GM18508 (cell line): Measurements from ENCODE around the gene RWDD4.

Source experiments
- ATAC-seq: cut with Tn5 transposase; IDR thresholded peaks from one replicate; pipeline ENCODE4 v1.9.1; 2021; ENCODE audit warnings: moderate number of reproducible peaks; ENCODE audit not compliant: insufficient read depth, unreplicated experiment

RWDD4 gene

DNA sequence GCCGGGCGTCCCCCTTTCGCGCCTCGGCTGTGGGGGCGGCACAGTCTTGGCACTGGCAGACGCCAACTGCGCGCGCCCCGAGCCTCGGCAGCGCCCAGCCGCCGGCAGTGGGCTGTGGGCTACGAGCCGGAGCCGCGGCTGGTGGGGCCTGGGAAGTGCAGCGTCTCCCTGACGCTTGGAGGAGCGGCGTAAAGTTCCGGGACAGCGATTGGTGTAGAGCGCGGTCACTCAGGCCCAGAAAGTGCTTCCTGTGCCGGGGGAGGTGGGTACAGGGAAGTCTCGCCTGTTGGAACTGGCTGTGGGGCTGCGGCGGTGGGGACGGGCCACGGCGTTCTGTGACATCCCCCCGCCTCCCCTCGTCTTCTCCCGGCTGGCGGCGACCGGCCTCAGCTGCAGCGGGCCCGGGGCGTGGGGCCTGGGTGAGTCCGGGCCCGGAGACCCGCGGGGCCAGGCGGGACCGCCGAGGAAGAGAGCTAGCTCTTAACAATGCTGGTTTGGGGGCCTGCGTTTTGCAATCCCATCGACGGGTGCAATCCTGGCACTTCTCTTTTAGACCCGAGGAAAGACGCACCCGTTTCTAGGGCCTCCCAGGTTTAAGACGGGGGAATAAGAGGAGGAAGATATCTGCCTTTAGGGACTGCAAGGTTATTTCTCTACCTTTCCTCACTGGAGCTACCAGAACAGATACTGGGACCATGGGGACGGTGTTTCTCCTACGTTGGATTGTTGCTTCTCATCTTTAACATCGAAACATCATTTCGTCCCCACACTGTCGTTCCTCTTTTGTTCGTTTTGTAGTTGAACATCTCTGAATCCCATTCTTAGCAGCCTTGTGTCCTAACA lies at the start of gene RWDD4, which contains the start of gene TRAPPC11:
TSS of gene RWDD4 (minus strand) at position 157 of the 843 bp plus-strand sequence. CDS start 233 bp downstream, outside the sequence.
TSS of gene TRAPPC11 (plus strand) at position 265 of the 843 bp plus-strand sequence. CDS start 4,575 bp downstream, outside the sequence.
- peak; percentile 98 for ATAC-seq

DNA sequence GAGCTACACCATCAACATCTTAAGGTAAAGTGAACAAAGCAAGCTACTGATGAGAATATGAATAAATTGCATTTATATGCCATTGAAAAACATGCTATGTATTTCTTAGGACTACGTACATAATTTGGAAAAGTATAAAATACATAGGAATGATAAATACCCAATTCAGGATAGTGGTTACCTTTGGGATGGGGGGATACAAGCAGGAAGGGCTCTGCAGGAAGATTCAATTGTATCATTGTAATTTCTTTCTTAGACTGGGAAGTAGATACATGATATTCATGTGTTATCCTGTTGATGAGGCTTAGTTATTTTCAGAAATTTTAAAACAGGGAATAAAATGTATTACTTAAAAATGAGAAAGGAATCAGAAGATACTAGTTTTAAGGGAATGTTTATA lies 43.5 kb upstream of the RWDD4 start:
- no peak for ATAC-seq

DNA sequence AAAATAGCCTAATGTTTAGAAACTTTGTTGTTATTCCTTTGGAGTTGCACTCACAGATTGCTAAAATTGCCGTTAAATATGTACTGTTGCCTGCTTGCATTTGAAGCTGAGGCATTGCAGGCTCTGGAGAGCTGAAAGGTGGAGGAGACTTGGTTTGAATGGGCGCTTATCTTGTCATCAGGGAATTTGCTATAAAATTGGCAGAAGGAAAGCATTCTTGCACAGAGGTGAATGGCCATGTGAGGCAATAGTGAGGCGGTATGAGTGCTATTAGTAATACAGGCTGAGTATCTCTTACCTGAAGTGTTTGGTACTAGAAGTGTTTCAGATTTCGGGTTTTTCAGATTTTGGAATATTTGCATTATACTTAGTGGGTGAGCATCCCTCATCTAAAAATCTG lies 41.4 kb upstream of the RWDD4 start:
- no peak for ATAC-seq

DNA sequence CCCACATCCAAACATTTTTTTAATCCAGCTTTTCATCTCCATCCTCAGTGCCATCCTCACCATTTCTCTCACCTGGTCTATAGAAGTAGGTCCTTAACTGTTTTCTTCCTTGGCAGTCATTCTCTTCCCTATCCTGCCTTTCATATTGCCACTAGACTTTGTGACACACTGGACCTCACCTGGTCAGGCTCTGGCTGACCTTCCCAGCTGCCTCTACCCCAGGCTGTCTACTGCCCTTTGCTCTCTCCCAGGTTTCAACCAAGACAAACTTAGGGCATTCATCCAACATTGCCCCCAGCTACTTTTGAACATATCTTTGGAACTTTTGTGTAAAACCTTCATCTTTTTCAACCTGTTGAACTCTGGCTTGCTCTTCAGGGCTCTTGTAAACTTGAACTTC lies 39.9 kb upstream of the RWDD4 start:
- ATAC-seq, result no peak

DNA sequence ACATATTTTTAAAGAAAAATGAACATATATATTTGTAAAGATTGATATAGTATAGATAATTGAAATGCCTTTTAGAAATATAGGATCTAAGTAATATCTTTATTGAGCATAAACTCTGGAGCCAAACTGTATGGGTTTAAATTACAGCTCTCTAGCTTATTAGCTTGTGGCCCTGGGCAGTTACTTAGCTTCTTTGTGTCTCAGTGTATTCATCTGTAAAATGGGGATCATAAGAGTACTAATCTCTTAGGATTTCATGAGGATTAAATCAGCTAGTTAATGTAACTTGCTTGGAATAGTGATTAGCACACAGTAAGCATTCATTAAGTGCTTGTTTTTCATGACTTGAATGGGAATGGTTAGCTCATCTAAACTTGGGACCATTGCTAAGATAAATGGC lies 32.9 kb upstream of the RWDD4 start:
- no peak for ATAC-seq

DNA sequence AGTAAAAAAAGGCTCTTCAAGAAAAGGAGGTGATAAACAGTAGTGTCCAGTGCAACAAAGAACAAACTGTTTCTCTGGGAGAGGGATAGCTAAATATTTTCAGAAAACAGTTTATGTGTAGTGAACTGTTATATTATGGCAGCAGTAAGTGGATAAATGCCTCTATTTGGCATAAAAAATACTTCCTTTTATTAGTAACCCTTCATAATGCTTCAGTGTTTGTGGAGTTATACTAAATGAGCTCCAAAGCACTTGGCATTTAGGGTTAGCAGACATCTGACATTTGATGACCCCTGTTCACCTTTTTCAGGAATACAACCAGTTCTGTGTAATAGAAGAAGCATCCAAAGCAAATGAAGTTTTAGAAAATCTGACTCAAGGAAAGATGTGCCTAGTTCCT lies 32.0 kb upstream of the RWDD4 start:
- no peak for ATAC-seq

DNA sequence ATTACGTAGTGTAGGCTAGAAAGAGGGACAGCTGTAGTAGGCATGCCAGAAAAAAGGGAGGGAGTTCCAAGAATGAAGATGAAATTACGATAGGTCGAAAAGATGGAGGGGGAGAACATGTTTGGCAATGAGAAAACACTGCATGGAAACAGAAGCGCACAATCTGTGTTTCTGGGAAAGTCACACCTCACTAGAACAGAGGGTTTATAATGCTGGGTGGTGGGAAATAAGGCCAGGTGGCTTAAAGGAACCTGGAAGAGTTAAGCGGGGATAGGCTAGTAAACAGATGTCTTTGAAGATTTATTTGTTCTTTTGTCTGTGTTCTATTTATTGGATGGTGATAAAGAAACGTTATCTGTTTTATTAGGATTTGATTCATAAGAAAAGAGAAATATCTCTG lies 29.2 kb upstream of the RWDD4 start:
- ATAC-seq, result no peak

DNA sequence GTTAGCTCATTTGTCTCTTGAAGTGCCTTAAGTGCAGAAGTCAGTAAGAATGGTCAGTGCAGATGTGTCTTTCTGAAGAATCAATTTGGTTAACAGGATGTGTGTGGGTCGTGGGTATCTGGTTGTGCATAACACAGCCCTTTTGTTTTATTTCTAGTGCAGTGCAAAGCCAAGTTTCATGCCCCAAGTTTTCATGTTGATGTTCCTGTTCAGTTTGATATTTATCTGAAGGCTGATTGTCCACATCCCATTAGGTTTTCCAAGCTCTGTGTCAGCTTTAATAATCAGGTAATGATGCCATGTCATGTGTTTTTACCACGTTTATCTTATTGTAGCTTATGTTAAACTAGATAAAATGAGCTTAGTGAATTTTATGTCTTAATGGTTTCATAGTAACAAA lies 27.5 kb upstream of the RWDD4 start:
- ATAC-seq, result no peak

DNA sequence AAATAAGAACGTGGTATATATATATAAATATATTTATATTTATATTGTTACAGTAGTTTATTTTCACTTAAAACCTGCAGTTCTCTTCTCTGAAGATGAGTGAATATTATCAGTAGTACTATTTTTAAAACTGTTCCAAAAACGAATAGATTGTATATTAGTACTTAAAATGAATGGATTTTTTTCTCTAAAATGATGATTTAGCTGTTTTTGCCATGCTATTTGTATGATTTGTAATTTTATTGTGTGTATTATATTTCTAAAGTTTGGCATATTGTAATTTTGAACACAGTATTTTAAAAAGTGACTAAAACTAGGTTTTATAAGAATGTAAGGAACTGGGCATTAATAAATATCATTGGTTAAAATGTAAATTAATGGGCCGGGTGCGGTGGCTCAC lies 22.1 kb upstream of the RWDD4 start:
- no peak for ATAC-seq

DNA sequence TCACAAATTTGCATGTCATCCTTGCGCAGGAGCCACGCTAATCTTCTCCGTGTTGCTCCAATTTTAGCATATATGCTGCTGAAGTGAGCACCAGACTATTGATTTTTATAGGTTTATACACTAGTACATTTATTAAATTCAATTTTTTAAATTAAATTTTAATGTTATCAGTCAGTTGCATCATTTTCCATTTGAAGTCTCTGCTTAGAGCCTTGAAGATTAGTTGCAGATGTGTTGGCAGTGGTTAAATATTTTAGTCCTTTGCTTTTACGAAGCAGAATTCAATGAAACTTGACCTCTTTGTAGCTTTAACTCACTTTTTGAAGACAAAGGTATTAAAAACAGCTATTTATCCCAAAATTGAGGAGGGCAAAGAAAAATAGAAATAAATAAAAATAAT lies 16.6 kb upstream of the RWDD4 start:
- no peak for ATAC-seq

DNA sequence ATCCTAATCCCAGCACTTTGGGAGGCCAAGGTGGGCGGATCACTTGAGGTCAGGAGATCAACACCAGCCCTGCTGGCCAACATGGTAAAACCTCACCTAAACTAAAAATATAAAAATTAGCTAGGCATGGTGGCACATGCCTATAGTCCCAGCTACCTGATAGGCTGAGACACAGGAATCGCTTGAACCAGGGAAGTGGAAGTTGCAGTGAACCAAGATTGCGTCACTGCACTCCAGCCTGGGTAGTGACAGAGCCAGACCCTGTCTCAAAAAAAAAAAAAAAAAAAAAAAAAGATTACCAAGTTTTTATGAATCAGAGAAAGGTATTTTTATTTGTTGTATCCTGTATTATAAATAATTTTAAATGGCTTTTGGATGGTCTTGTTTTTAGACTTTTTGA lies 15.2 kb upstream of the RWDD4 start:
- ATAC-seq, result no peak

DNA sequence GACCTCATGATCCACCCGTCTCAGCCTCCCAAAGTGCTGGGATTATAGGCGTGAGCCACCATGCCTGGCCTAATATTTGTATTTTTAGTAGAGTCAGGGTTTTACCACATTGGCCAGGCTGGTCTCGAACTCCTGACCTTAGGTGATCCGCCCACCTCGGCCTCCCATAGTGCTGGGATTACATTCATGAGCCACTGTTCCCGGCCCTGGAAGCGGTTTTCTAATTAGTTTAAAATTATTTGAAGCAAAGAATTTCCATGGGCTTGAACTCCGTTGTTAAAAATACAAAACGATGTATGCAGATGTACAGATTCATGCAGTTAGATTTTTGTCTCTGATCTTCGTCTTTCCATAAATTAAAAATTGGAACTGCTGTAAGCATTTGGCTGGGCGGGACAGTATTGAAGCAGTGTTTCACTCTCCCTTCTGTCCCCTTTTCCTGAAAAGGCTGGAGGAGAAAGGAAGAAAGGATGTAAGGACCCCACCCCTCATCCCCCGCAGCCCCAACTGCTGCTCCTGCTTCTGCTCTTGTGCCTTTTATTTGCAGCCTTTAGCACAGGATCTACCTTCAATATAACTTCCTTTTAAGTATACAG lies 12.1 kb upstream of the RWDD4 start:
- ATAC-seq, result no peak

DNA sequence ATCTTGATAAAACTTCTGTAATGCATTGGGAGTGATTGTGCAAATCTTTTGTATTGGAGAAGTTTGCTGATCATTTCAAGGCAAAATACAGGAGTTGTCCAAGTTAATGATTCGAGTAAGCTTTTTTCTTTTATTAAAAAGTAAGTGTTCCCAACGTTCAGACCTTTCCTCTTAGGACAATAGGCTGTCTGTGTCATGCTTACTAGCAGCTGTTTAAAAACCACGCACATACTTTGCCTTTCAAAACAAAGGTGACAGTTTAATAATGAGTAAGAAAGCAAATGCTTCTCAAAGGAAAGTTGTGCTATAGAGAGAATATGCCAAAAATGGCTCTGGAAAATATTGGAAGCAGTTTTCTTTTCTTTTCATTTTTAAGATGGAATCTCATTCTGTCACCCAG lies 11.3 kb upstream of the RWDD4 start:
- ATAC-seq, result no peak

DNA sequence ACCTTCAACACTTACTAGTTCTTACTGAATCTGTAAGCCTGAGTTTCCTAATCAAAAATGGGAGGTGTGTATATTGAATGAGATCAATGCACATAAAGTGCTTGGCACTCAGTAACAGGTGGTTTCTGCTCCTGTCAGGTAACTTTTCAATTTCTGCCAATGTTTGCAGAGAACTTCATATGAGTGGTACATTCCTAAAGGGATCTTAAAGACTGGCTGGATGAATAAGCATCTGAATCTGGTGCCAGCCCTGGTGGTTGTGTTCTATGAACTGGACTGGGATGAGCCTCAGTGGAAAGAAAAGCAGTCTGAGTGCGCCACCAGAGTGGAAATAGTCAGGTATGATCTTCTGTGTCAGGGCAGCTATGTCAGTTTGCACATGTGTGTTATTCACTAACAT lies 7.1 kb upstream of the RWDD4 start:
- no peak for ATAC-seq

DNA sequence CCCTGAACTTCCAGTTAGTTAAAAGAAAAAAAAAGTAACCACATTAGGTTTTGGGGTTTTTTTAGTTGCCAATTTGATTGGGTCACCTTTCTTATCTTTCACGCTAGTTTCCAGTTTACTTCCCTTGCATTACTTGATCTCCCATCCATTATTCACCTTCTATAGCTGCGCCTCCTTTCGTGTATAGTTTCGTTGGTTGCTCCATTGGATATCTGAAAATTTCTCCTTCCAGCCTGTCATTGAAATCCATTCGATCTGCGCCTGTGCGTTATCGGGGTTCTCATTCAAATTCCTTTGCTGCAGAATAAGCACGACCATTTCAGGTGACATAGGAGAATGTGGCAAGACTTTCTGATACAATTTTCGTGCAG lies 872 bp upstream of the RWDD4 start:
- no peak for ATAC-seq

DNA sequence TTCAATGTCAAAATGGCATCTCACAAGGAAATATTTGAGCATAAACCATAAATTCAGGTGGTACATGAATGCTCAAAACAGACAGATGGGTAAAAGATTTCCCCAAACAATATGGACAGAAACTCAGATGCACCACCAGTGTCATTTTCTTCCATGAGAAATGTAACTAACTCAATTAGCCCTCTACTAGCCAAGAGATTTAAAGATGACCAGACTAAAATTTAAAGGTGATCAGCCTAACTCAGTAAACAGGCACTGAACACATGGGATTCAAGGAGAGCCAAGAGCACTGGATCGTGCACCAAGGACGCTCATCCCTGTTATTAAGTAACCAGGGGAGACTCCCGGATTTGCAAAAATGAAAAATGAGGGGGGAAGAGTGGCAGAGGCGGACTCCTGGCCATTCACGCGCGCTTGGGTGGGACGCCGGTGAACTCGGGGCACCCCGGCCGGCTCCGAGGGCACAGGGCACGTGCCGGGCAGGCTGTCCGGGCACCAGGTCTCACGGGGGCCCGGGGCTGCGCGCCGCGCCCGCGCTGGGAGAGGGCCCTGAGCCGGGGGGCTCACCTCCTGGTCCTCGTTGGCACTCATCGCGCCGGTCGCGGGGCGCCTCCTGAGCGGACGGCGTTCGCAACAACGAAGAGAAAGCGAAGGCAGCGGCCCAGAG lies 490 bp downstream of the RWDD4 start:
- peak; percentile 16 for ATAC-seq

DNA sequence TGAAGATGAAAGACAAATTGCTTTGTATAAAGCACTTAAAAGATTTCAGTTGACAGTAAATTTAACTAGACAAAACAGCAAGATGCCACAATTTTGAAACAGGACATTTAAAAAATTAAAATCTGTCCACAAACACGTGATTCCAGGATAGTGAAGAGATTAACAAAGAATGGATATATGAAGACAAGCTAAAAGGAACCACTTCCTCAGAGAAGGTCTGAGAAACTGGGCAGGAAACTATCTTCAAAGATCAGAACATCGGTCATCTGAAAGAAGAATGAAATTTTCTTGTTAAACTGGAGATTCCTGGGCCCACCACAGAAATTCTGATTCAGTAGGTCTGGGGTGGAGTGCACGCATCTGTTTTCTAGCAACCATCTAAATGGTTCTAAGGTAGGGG lies 1.4 kb downstream of the RWDD4 start:
- ATAC-seq, result no peak

DNA sequence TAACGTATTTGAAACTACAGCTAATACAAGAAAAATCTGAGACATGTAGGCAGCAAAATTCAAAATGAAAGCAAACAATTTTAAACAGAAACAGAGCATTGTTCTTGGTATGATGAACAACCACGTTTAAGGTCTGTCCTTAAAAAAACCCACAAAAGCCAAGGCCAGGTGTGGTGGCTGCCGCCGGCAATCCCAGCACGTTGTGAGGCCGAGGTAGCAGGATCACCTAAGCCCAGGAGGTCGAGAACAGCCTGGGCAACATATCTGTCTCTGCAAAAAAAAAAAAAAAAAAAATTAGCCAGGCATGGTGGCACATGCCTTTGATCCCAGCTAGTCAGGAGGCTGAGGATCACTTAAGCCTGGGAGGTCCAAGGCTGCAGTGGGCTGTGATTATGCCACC lies 13.7 kb downstream of the RWDD4 start:
- ATAC-seq, result no peak

DNA sequence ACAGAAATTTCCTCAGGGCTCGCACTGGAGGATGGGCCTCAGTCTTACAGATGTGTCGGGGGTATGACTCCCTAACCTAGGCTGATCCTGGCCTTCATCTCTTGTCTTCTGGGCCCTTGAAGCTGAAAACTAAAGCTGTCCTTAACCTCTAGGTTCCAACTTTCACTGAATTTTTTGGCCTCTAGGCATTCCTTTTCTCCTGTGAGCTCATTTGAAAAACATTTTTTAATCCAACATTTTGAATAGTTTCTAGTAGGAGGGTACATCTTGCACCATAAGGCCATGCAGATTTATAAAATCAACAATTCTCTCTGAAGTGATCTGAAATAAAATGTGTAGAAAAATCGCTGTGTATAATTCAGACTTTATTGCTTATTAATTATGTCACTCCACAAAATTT lies 19.7 kb downstream of the RWDD4 start:
- no peak for ATAC-seq

DNA sequence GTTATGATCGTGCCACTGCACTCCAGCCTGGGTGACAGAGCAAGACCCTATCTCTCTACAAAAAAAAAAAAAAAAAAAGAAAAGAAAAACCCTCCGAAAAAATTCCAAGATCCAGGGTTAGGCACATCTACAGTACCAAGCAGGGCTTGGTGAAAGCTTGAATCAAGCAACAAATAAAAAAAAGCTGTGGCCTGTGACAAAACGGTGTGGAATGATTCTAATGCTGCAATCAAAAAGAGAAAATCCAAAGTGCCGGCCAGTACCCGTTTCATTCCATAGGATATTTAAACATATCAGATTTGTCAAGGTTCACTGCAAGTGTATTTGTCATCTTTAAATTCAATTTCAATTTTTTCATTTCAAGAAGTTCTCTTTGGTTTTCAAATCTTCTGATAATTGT lies 20.5 kb downstream of the RWDD4 start:
- no peak for ATAC-seq

DNA sequence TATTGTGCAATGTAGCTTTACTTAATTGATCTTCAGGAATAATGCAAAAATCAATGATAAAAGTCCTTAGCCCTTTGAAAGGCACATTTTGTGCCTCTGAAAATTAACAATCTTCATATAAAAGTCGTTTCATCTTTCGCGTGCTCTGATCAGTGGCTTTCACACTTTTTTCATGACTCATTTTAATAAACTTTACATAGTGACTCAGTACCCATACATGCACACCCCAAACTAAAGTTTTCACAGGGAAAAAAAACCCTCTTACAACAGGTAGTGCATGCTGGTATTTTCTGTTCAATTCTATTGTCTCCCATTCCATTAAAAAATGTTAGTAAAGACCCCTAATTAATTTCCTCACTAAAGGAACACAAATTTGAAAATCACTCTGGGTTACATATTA lies 21.5 kb downstream of the RWDD4 start:
- ATAC-seq, result no peak
